GM21423 (cell line): ENCODE results near the gene VMP1.

Experiments used
- ATAC-seq: cut with Tn5 transposase; IDR thresholded peaks from one replicate; pipeline ENCODE4 v1.9.1; 2021; ENCODE audit warnings: mild to moderate bottlenecking, moderate library complexity; ENCODE audit not compliant: unreplicated experiment

The VMP1 gene

GRCh38 chr17:59707149-59707970 lies at the start of gene VMP1, which contains the start of gene PTRH2:
Gene VMP1, plus strand, starts transcription at chr17:59707654. Its CDS starts 23,793 bp downstream, at chr17:59731447.
Gene PTRH2, minus strand, starts transcription at chr17:59707430. Its CDS starts 9,452 bp downstream, at chr17:59697978.
- peak; percentile 97 for ATAC-seq

- no peak for ATAC-seq
These were observed 41.2 kb upstream of the VMP1 start for GRCh38 chr17:59666235-59666634.

- ATAC-seq: no peak
These were observed 38.6 kb upstream of the VMP1 start for GRCh38 chr17:59668816-59669215.

GRCh38 chr17:59669411-59669810 lies 38.0 kb upstream of the VMP1 start:
- no peak for ATAC-seq

- ATAC-seq: no peak
These were observed 37.5 kb upstream of the VMP1 start for GRCh38 chr17:59669944-59670343.

- ATAC-seq: no peak
These were observed 36.1 kb upstream of the VMP1 start for GRCh38 chr17:59671386-59671785.

- no peak for ATAC-seq
These were observed 32.2 kb upstream of the VMP1 start for GRCh38 chr17:59675231-59675630.

GRCh38 chr17:59676716-59677115 lies 30.7 kb upstream of the VMP1 start:
- ATAC-seq: no peak

- no peak for ATAC-seq
These were observed 28.5 kb upstream of the VMP1 start for GRCh38 chr17:59678918-59679317.

GRCh38 chr17:59680314-59680713 lies 27.1 kb upstream of the VMP1 start:
- no peak for ATAC-seq

- no peak for ATAC-seq
These were observed 24.2 kb upstream of the VMP1 start for GRCh38 chr17:59683283-59683682.

GRCh38 chr17:59684967-59685366 lies 22.5 kb upstream of the VMP1 start:
- no peak for ATAC-seq

- no peak for ATAC-seq
These were observed 19.4 kb upstream of the VMP1 start for GRCh38 chr17:59688008-59688407.

- no peak for ATAC-seq
These were observed 19.0 kb upstream of the VMP1 start for GRCh38 chr17:59688496-59688895.

GRCh38 chr17:59693582-59693981 lies 13.9 kb upstream of the VMP1 start:
- ATAC-seq: no peak

GRCh38 chr17:59694344-59694743 lies 13.1 kb upstream of the VMP1 start:
- ATAC-seq: no peak

- ATAC-seq: no peak
These were observed 11.3 kb upstream of the VMP1 start for GRCh38 chr17:59695945-59696681.

- ATAC-seq: no peak
These were observed 10.7 kb upstream of the VMP1 start for GRCh38 chr17:59696682-59697277.

- ATAC-seq: no peak
These were observed 9.3 kb upstream of the VMP1 start for GRCh38 chr17:59698143-59698542.

- no peak for ATAC-seq
These were observed 8.2 kb upstream of the VMP1 start for GRCh38 chr17:59699218-59699617.

- no peak for ATAC-seq
These were observed 7.7 kb upstream of the VMP1 start for GRCh38 chr17:59699786-59700185.

GRCh38 chr17:59702304-59702703 lies 5.2 kb upstream of the VMP1 start:
- ATAC-seq: no peak
